Dermis blood vessel endothelial cell (primary cell): Measurements from ENCODE around the gene NAT10. TPM values are rescaled to one million over a fixed set of nuclear protein-coding genes. Genes with fewer than 3 reads are reported as not detected.
"Not testable (repeated sequence)": the region's sequence is repeated elsewhere in the genome, so short reads cannot be mapped to it uniquely, and the experiment has no call there.

Experiments used
- DNase-seq: peaks from one replicate; pipeline ENCODE4 v3.0.0; 2010
- total RNA-seq: library from RNA; depleted of rRNA; stranded (reverse); fragments of >200 nt; gene quantifications from 2 replicates; pipeline ENCODE4 v1.2.3, GENCODE V29; 2014

NAT10 gene
- total RNA-seq = 12.1 and 28.1 TPM in 2 replicates

- peak; percentile 100 for DNase-seq
These were observed at the start of gene NAT10 for GRCh38 chr11:34105079-34105956. NAT10 (plus strand) TSS chr11:34105629; CDS start chr11:34108226, 2,597 bp downstream.

GRCh38 chr11:34056672-34057071, 48.8 kb upstream of the NAT10 start:
- DNase-seq = no peak

GRCh38 chr11:34063061-34063795, 42.2 kb upstream of the NAT10 start:
- no peak for DNase-seq

- no peak for DNase-seq
These were observed 41.1 kb upstream of the NAT10 start for GRCh38 chr11:34064291-34064690.

- peak; percentile 13 for DNase-seq
These were observed 39.8 kb upstream of the NAT10 start for GRCh38 chr11:34065505-34066203.

DNA sequence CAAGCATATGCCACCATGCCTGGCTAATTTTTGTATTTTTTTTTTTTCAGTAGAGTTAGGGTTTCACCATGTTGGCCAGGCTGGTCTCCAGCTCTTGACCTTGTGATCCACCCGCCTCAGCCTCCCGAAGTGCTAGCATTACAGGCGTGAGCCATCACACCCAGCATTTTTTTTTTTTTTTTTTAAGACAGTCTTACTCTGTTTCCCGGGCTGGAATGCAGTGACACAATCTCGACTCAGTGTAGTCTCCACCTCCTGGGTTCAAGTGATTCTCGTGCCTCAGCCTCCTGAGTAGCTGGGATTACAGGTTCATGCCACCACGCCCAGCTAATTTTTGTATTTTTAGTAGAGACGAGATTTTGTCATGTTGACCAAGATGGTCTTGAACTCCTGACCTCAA, 38.7 kb upstream of the NAT10 start:
- not testable (repeated sequence) for DNase-seq

GRCh38 chr11:34067383-34068065, 37.9 kb upstream of the NAT10 start:
- DNase-seq = no peak

GRCh38 chr11:34068111-34068510, 37.3 kb upstream of the NAT10 start:
- peak; percentile 93 for DNase-seq

GRCh38 chr11:34071306-34071705, 34.1 kb upstream of the NAT10 start:
- DNase-seq = not testable (repeated sequence)

- DNase-seq = no peak
These were observed 33.4 kb upstream of the NAT10 start for GRCh38 chr11:34072041-34072440.

DNA sequence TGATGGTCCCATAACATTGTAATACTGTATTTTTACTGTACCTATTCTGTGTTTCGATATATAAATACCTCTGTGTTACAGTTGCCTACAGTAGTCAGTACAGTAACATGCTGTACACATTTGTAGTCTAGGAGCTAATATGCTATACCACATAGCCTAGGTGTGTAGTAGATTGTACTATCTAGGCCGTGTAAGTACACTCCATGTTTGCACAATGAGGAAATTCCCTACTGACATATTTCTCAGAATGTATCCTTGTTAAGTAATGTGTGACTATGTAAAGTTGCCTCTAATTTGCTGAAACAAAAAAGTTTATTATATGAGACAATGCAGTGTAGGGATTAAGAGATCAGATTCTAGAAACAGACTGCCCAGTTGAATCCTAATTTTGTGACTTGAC, 32.6 kb upstream of the NAT10 start:
- no peak for DNase-seq

DNA sequence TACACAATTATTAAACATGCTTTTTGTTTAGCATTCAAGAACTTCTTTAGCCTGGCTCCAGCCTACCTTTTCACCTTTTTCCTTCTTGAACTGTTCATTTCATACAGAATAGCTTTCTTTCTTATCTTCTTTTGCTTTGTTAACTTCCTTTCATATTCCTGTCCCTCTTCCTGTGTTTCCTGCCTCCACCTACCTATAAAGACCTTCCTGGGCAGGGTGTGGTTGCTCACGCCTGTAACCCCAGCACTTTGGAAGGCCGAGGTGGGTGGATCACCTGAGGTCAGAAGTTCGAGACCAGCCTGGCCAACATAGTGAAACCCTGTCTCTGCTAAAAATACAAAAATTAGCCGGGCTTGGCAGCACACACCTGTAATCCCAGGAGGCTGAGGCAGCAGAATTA, 31.0 kb upstream of the NAT10 start:
- no peak for DNase-seq

DNA sequence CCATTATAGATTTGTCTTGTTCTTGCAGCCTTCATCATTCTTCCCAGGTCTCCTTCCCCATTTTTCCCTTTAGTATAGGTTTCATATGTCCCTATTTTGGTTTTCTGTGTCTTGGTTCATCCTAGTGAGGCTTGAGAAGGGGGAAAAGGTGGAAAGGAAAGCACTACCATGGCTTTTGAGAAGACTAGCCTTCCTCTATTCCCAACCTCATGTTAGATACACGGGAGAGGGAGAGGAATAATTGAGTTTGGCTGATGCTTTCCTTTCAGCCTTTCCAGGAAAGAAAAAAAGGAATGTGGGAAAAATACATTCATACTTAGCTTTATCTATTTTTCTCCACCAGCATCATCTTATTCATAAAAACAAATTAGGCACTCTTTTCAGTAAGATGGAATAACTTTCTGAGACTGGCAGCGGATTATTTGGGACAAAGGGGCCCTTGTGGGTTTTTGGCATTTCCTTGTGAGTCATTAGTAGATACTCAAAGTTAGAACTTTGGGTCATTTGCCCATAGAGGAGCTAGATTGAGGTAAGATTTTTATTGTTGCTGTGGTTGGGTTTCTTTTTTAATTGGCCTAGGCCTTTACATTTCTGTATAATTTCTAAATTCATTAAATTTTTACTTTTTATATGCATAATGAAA, 30.1 kb upstream of the NAT10 start:
- DNase-seq = peak; percentile 56

GRCh38 chr11:34080609-34081008, 24.8 kb upstream of the NAT10 start:
- DNase-seq = no peak

- no peak for DNase-seq
These were observed 20.8 kb upstream of the NAT10 start for GRCh38 chr11:34084637-34085036.

GRCh38 chr11:34086554-34087283, 18.7 kb upstream of the NAT10 start:
- no peak for DNase-seq

GRCh38 chr11:34091825-34092224, 13.6 kb upstream of the NAT10 start:
- no peak for DNase-seq

- not testable (repeated sequence) for DNase-seq
These were observed 10.5 kb upstream of the NAT10 start for GRCh38 chr11:34094900-34095299.

- no peak for DNase-seq
These were observed 6.6 kb upstream of the NAT10 start for GRCh38 chr11:34098813-34099212.

DNA sequence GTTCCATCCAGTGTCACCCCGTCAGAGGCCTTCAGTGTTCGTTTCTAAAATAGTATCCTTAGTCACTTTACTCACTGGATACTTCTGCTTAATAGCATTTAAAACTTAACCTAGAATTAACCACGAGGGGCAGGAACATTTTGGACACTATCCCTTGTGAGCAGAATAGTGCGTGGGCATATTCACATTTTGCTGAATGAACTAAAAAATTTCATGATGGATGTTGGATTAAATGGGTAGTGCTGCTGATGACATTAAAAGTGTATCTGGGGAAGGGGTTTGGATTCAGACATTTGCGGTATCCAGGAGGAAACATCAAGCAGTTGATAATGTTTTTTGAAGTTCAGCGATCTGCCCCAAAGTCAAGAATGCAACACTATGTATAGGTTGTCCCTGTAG, 750 bp upstream of the NAT10 start:
- DNase-seq = no peak

DNA sequence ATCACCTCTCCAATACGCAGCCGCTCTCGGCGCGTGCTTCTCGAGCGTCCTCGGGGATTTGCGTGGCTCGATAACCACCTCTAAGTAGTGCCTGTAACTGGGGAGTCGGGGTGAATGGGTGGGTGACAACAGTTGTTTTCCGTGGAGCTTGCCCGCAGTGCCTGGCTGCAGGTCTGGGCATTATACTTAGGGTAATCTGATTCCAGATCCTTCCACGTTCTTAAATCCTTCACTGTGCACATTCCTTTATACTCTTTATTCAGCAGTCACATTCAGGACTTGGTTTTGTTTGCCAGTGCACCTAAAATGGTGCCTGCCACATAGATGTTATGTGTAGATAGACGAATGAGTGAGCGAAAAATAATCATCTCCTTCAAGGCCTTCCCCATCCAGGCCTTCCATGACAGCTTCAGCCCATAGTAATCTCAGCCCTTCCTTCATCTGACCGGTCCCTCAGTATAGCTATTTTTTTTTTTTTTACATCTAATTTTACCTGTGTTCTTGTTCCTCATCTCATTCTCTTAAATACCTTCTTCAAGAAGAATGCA, 602 bp downstream of the NAT10 start:
- DNase-seq = peak; percentile 32
